Kidney (tissue), 14 donors: ENCODE data around the gene CLEC16A. TPM values are rescaled to one million over a fixed set of nuclear protein-coding genes. Genes with fewer than 3 reads are reported as not detected.
A peak's percentile ranks its signal among the peaks of the same experiment; 100 is the strongest.

Source experiments
- DNase-seq, 5 donors: peaks; one replicate each; pipeline ENCODE4 v3.0.0-alpha.2; 2013 to 2020
- FAIRE-seq: peaks from 2 replicates; lab custom pipeline; 2012; peaks lifted over from hg19 to GRCh38; lab: Jason Lieb, UNC
- H3K27ac ChIP-seq, 2 donors: one replicate each; pipeline ENCODE4 v1.7.0; 2013; ENCODE audit warnings: low read depth in 2 of 2, low read length in 2 of 2, inconsistent platforms in 1 of 2
- H3K27me3 ChIP-seq: one replicate; pipeline ENCODE4 v1.7.1; 2013; ENCODE audit warnings: low read length, inconsistent platforms; ENCODE audit not compliant: control insufficient read depth, insufficient read depth
- H3K36me3 ChIP-seq, 3 donors: one replicate each; pipeline versions ENCODE4 v1.7.0 to v1.7.1; 2013; ENCODE audit warnings: low read length in 3 of 3, control low read depth in 1 of 3, inconsistent platforms in 1 of 3; ENCODE audit not compliant: insufficient read depth in 3 of 3, control insufficient read depth in 2 of 3
- H3K4me1 ChIP-seq, 3 donors: one replicate each; pipeline versions ENCODE4 v1.7.0 to v1.7.1; 2013; ENCODE audit warnings: low read length in 3 of 3, inconsistent platforms in 1 of 3, low read depth in 1 of 3; ENCODE audit not compliant: control insufficient read depth in 2 of 3, insufficient read depth in 2 of 3
- H3K4me3 ChIP-seq, 3 donors: one replicate each; pipeline versions ENCODE4 v1.7.0 to v1.8.1; 2013; ENCODE audit warnings: low read length in 3 of 3, control low read depth in 1 of 3, inconsistent platforms in 1 of 3
- H3K9ac ChIP-seq, 3 donors: one replicate each; pipeline versions ENCODE4 v1.7.0 to v1.7.1; 2013; ENCODE audit warnings: low read length in 3 of 3, control low read depth in 1 of 3, inconsistent platforms in 1 of 3
- H3K9me3 ChIP-seq, 3 donors: one replicate each; pipeline versions ENCODE4 v1.7.0 to v1.7.1; 2013; ENCODE audit warnings: low read length in 3 of 3, control low read depth in 1 of 3, inconsistent platforms in 1 of 3; ENCODE audit not compliant: control insufficient read depth in 2 of 3, insufficient read depth in 1 of 3
- CTCF ChIP-seq: IDR thresholded peaks from 3 replicates; pipeline ENCODE4 v1.5.1; 2012; ENCODE audit warnings: mild to moderate bottlenecking, moderate library complexity, borderline replicate concordance; ENCODE audit not compliant: insufficient read depth; ENCODE audit errors: extremely low read depth
- intact Hi-C: fragments of 100-400 bp; cut with DNase I; formaldehyde crosslinking; loops from one replicate; pipeline ENCODE4 v1.11.1; 2022
- polyA plus RNA-seq: library from polyadenylated mRNA; stranded (reverse); fragments of 350-450 nt; fragmentation: Illumina TruSeq; extraction: RNeasy Lipid Tissue Mini Kit (QIAGEN cat#74804); gene quantifications from one replicate; pipeline ENCODE4 v1.2.3, GENCODE V29; 2014; ENCODE audit warnings: low read depth, low replicate concordance; ENCODE audit not compliant: insufficient read depth
- total RNA-seq: library from RNA; stranded (reverse); fragmentation: NEBNext Ultra II Directional; extraction: Animal tissue kit (Norgen Biotek cat#: 25700); gene quantifications from one replicate; pipeline ENCODE4 v1.2.1, GENCODE V29; 2021
- donor health status: control.
- donor health status: control.
- donor health status: control.
- donor health status: control.
- donor health status: control.
- donor health status: DM: yes; HTN: yes; CAD: no.
- donor health status: Normal renal cell carcinoma (clear cell type).

The CLEC16A gene
- total and polyA plus RNA-seq, 2 donors from 2014 or later: 10.8 to 51.9 TPM

DNA sequence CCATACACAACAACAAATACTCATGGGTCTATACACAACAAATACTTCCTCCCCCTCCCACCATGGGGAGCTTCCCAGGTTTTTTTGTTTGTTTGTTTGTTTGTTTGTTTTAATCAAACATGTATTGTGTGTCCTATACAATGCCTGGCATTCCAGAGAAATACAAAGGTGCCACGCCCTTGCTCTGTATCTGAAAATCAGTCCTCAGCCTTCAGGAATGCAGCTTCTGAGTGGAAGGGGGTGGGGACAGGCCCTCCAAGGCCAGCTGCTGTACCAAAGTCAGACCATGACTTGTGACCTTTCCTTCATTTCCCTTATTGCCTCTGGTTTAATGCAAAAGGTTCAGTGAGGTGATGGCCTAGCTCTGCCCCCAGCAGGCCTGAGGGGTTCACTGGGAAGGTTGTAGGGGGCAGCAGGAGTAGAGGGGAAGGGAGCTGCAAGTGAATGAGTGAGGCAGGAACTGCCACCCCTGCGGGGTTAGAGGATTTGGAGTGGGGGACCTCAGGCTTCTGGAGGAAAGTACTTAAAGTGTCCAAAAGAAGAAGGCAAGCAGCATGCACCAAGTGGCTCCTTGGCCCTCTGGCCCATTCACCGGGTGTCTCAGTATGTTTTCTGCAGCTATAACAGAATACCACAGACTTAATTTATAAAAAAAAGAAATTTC is 105.2 kb downstream of the CLEC16A start:
- FAIRE-seq (no peak), DNase-seq (peak in 1 of 5 donors; percentile 20)
- H3K4me1 ChIP-seq: peaks cover 0 to 5% (median 5%) of the 10 kb centered on the region in 3 donors
- H3K27me3 ChIP-seq: no peaks in the 10 kb centered on the region
- no peak overlapping the region for H3K9ac ChIP-seq
- H3K4me3 ChIP-seq: no peak overlapping the region
- peaks cover 0 to 22% (median 14%) of the 10 kb centered on the region in 3 donors for H3K36me3 ChIP-seq
- intact Hi-C loops: no loop called here
- TF ChIP-seq CTCF: no peak
- no peak overlapping the region for H3K27ac ChIP-seq
- H3K9me3 ChIP-seq: no peaks in the 10 kb centered on the region

DNA sequence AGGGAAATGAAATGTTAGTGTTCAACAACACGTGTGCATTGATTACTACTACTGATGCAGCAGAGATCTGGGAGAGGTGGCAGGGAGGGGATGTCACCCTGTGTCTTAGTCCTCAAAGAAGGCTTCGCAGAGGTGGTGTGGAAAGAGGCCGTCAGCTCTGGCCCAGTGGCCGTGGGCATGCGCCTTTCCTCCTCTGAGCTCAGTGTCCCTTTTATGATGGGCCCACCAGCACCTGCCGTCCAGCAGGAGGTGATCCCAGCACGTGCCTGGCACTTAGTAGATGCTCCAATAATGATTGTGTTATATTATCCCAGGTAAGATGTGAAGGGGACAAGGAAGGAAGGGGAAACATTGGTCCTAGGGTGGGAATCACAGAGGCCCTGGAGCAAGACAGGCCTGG is 106.2 kb downstream of the CLEC16A start:
- H3K4me3 ChIP-seq: no peak overlapping the region
- no peaks in the 10 kb centered on the region for H3K27me3 ChIP-seq
- intact Hi-C loops: no loop called here
- FAIRE-seq (no peak), DNase-seq (peak in 1 of 5 donors; percentile 6)
- no peak overlapping the region for H3K27ac ChIP-seq
- H3K9me3 ChIP-seq: no peaks in the 10 kb centered on the region
- TF ChIP-seq CTCF: no peak
- H3K4me1 ChIP-seq: peaks cover 0 to 5% (median 5%) of the 10 kb centered on the region in 3 donors
- peaks cover 0 to 22% (median 14%) of the 10 kb centered on the region in 3 donors for H3K36me3 ChIP-seq
- H3K9ac ChIP-seq: no peak overlapping the region

GRCh38 chr16:11050944-11051343 is 106.6 kb downstream of the CLEC16A start:
- intact Hi-C loops: no loop called here
- no peak for FAIRE-seq

More at GRCh38 chr16:11050944-11051343, 106.6 kb downstream of the CLEC16A start:
- DNase-seq: no peak
- Histone ChIP-seq H3K27me3 (no peaks in the 10 kb centered on the region), H3K9ac (no peak overlapping the region), H3K4me3 (no peak overlapping the region), H3K36me3 (peaks cover 0 to 22% (median 14%) of the 10 kb centered on the region in 3 donors), H3K4me1 (peaks cover 0 to 5% (median 5%) of the 10 kb centered on the region in 3 donors), H3K27ac (no peak overlapping the region), H3K9me3 (no peaks in the 10 kb centered on the region)
- TF ChIP-seq CTCF: no peak
